GM12875 (cell line): ENCODE data around the gene CPNE6.

Experiments used
- H3K4me3 ChIP-seq: one replicate; pipeline ENCODE4 v1.5.1; 2011; ENCODE audit warnings: low read depth, low read length, control low read depth
- TF ChIP-seq, protein P1 (sequence below): IDR thresholded peaks from 2 replicates; pipeline ENCODE4 v1.5.1; 2011; ENCODE audit warnings: low read depth, mild to moderate bottlenecking, control low read depth, inconsistent platforms, low read length, moderate library complexity, borderline replicate concordance; ENCODE audit not compliant: insufficient read depth

The CPNE6 gene

GRCh38 chr14:24084440-24084839 is 13.1 kb downstream of the CPNE6 start:
- no peak overlapping the region for H3K4me3 ChIP-seq
- TF ChIP-seq, protein P1, sequence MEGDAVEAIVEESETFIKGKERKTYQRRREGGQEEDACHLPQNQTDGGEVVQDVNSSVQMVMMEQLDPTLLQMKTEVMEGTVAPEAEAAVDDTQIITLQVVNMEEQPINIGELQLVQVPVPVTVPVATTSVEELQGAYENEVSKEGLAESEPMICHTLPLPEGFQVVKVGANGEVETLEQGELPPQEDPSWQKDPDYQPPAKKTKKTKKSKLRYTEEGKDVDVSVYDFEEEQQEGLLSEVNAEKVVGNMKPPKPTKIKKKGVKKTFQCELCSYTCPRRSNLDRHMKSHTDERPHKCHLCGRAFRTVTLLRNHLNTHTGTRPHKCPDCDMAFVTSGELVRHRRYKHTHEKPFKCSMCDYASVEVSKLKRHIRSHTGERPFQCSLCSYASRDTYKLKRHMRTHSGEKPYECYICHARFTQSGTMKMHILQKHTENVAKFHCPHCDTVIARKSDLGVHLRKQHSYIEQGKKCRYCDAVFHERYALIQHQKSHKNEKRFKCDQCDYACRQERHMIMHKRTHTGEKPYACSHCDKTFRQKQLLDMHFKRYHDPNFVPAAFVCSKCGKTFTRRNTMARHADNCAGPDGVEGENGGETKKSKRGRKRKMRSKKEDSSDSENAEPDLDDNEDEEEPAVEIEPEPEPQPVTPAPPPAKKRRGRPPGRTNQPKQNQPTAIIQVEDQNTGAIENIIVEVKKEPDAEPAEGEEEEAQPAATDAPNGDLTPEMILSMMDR: no peak

DNA sequence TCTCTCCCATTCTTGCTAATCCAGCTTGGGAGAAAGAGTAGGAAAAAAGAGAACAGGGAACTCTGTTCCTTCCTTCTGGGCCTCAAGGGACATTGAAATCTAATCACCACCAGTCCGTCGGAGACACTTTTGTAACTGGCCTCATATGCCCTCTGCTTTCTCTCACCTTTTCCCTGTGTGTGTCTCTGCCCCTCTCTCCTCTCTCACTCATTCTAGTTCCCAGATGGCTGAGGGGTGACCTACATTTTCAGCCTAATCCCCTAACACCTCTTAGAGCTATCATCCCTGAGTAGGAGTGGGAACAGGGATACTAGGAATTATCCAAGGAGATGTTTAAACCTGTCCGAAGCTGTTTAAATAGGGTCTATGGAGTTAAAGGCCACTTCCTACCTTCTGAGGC is 13.9 kb downstream of the CPNE6 start:
- no peak overlapping the region for H3K4me3 ChIP-seq
- TF ChIP-seq, protein P1: no peak

GRCh38 chr14:24086193-24086955 is 15.0 kb downstream of the CPNE6 start:
- H3K4me3 ChIP-seq: no peak overlapping the region
- TF ChIP-seq, protein P1: no peak

DNA sequence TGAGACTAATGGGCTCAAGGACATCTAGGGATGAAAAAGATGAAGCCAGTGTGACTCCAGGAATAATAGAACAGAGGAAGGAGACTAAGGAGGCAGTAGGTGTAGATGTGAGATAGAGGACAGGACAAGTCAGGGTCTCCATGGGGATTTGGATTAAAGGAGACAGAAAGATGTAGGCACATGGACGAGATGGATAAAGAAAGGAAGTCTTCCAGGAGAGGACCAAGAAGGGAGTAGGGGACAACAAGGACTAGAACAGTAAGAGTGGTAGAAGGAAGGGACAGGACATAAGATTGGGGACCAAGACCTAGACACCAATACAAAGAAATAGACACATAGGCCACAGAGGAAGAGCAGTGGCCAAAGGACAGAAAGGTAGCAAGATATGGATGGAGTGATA is 15.6 kb downstream of the CPNE6 start:
- H3K4me3 ChIP-seq: no peak overlapping the region
- TF ChIP-seq, protein P1: no peak

- H3K4me3 ChIP-seq: no peak overlapping the region
- TF ChIP-seq, protein P1: no peak
Observed at GRCh38 chr14:24088095-24088494, 16.7 kb downstream of the CPNE6 start.

DNA sequence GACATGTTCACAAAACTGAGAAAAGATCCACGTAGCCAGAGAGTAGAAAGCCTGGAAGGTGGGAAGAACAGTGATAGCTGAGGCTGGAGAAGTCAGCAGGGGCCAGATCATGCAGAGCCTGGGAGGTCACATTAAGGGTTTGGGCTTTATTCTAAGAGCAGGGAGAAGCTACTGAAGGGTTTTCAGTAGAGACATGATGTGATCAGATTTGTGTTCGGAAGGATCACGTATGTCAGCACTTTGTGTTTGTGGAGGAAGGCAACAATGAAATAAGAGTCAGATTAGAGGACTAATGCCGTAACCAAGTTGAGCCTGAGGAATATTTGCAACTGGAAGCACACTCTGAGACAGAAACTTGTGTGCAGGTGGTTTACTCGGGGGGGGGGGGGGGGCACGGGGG is 18.5 kb downstream of the CPNE6 start:
- TF ChIP-seq, protein P1: no peak
- no peak overlapping the region for H3K4me3 ChIP-seq

DNA sequence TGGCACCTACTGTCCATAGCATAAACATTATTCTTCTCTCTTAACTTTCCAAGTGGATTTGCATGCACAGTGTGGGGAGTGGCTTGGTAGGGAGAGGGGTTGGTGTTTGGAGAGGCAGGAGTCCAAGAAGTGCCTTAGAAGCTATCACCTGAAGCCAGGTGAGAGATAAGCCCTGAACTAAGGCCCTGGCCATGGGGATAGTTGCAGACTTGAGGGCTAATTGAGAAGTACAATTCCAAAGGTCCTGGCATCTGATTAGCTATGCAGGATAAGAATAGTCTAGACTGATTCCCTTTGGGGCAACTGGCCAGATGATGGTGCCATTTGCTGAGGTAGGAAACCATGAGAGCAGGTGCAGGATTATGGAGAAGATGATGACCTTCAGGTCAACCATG is 20.7 kb downstream of the CPNE6 start:
- TF ChIP-seq, protein P1: no peak
- H3K4me3 ChIP-seq: no peak overlapping the region
